K562 (cell line): ENCODE results near the gene MGST2.

Source experiments
- ATF7 ChIP-seq: fragments of 450-650 bp; IDR thresholded peaks from 2 replicates; pipeline ENCODE4 v1.7.1; 2014; ENCODE audit warnings: mild to moderate bottlenecking, moderate library complexity
- CBX2 ChIP-seq: fragments of 200-600 bp; sonication (generic); IDR thresholded peaks from one replicate; pipeline ENCODE4 v1.6.1; 2012; ENCODE audit warnings: mild to moderate bottlenecking, low read length, inconsistent platforms; ENCODE audit not compliant: insufficient read depth, poor library complexity, severe bottlenecking
- FOXM1 ChIP-seq, 2 experiments: fragments of 450-650 bp in 1 of 2; sonication (generic) in 1 of 2; formaldehyde crosslinking in 1 of 2; IDR thresholded peaks; 2 replicates each; pipeline versions ENCODE4 v1.6.1 to v1.9.0; 2017 to 2022; ENCODE audit warnings: low read depth in 2 of 2, mild to moderate bottlenecking in 2 of 2, missing genetic modification reagents in 1 of 2, moderate library complexity in 1 of 2
- MTA2 ChIP-seq: fragments of 450-650 bp; IDR thresholded peaks from 2 replicates; pipeline ENCODE4 v1.6.1; 2016; ENCODE audit warnings: low read depth
- RBM17 ChIP-seq: fragments of 200-400 bp; formaldehyde crosslinking; IDR thresholded peaks from 2 replicates; pipeline ENCODE4 v1.6.1; 2017; ENCODE audit warnings: low read depth, mild to moderate bottlenecking, low read length, borderline replicate concordance
- RFX5 ChIP-seq: IDR thresholded peaks from 2 replicates; pipeline ENCODE4 v1.6.1; 2011; ENCODE audit warnings: low read depth, mild to moderate bottlenecking, improper control_type of control experiment, low read length
- TCF7L2 ChIP-seq: fragments of 150-350 bp; IDR thresholded peaks from 2 replicates; pipeline ENCODE4 v1.6.1; 2016; ENCODE audit warnings: low read depth, mild to moderate bottlenecking, low read length, moderate library complexity
- XRCC3 ChIP-seq: fragments of 450-650 bp; IDR thresholded peaks from 2 replicates; pipeline ENCODE4 v1.6.1; 2017; ENCODE audit warnings: mild to moderate bottlenecking, moderate library complexity
- ZNF23 ChIP-seq: fragments of 250-450 bp; sonication (Bioruptor Pico); IDR thresholded peaks from 2 replicates; pipeline ENCODE4 v1.4.0; 2020; ENCODE audit warnings: mild to moderate bottlenecking

DNA sequence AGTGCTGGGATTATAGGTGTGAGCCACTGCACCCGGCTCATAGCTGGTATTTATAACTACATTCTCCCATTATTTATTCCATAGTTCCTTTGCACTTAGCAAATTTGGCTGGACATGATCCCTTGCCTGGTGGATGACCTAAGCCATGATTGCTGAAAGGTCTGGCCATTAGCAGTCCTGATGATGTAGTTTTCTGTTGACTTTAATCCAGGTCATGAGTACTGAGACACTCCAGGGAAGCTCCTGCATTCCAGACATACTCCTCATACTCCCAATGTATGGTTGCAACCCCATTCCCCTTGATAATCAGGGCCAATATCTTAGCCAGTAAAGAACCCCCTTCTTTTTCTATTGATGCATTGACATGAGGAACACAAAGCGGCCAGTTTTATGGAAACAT lies 24.4 kb upstream of the MGST2 start:
- TF ChIP-seq RFX5 (no peak), XRCC3 (no peak), ZNF23 (no peak), MTA2 (no peak), RBM17 (no peak), FOXM1 (IDR thresholded peaks at IDR 0.05; ENCODE audit: low read depth) (no peak), FOXM1 (CRISPR knock-in tag; IDR thresholded peaks at IDR 0.05; ENCODE audit: low read depth) (no peak), CBX2 (no peak), ATF7 (no peak), TCF7L2 (no peak)
